K562 (cell line): Measurements from ENCODE around the gene RSPH1. TPM values are rescaled to one million over a fixed set of nuclear protein-coding genes. Genes with fewer than 3 reads are reported as not detected.

Experiments
- BACH1 ChIP-seq: fragments of 200-800 bp; sonication (Bioruptor generic); IDR thresholded peaks from 2 replicates; pipeline ENCODE4 v1.6.1; 2016; ENCODE audit warnings: missing genetic modification characterization, missing compliant biosample characterization
- CBFA2T2 ChIP-seq: fragments of 450-650 bp; conservative IDR thresholded peaks from 2 replicates; pipeline ENCODE4 v1.6.1; 2017; ENCODE audit warnings: mild to moderate bottlenecking
- FOS ChIP-seq: IDR thresholded peaks from 3 replicates; pipeline ENCODE4 v1.6.1; 2011; ENCODE audit not compliant: insufficient read length; ENCODE audit errors: extremely low read depth
- HINFP ChIP-seq: fragments of 450-650 bp; conservative IDR thresholded peaks from 2 replicates; pipeline ENCODE4 v1.6.1; 2016; ENCODE audit warnings: missing genetic modification characterization, low read depth, mild to moderate bottlenecking, control low read depth, missing compliant biosample characterization
- REST ChIP-seq, 2 experiments: fragments of 450-650 bp; formaldehyde crosslinking in 1 of 2; IDR thresholded peaks; 2 replicates each; pipeline versions ENCODE4 v1.4.0 to v1.6.1; 2014 to 2020; ENCODE audit warnings: mild to moderate bottlenecking in 2 of 2, borderline replicate concordance in 1 of 2, low read depth in 1 of 2
- SAFB2 ChIP-seq: fragments of 200-400 bp; formaldehyde crosslinking; IDR thresholded peaks from 2 replicates; pipeline ENCODE4 v1.6.1; 2018; ENCODE audit warnings: borderline replicate concordance, low read length, low read depth, moderate library complexity; ENCODE audit not compliant: severe bottlenecking
- ZNF79 ChIP-seq: fragments of 250-450 bp; sonication (Bioruptor Pico); IDR thresholded peaks from 2 replicates; pipeline ENCODE4 v1.4.0; 2020; ENCODE audit warnings: low read depth, mild to moderate bottlenecking, moderate library complexity
- polyA plus RNA-seq, 8 experiments: library from polyadenylated mRNA; depleted of rRNA in 4 of 8; stranded (reverse) in 5 of 8; unstranded in 3 of 8; fragments of >200 nt; fragmentation: Nextera tagmentation in 2 of 8; fragmentation: Illumina TruSeq in 1 of 8; extraction: Ambion mirVana in 2 of 8; extraction: Trizol in 1 of 8; gene quantifications; 2 replicates each; pipeline versions ENCODE4 v1.2.1 to v1.2.3, GENCODE V29; 2011 to 2014; ENCODE audit warnings: inconsistent platforms in 1 of 8, missing spikeins in 1 of 8
- total RNA-seq, 7 experiments: library from RNA; depleted of rRNA in 6 of 7; stranded (reverse); fragments of >200 nt in 6 of 7; fragmentation: Illumina TruSeq in 2 of 7; extraction: Trizol in 2 of 7; gene quantifications; 2 replicates each; pipeline versions ENCODE4 v1.2.1 to v1.2.3, GENCODE V29; 2011 to 2021; ENCODE audit warnings: low replicate concordance in 1 of 7
- TF ChIP-seq, protein P1 (sequence below): fragments of 250-450 bp; sonication (Bioruptor Pico); IDR thresholded peaks from 2 replicates; pipeline ENCODE4 v1.4.0; 2020

The RSPH1 gene
- total and polyA plus RNA-seq, 9 of the 15 experiments (the other 6 are each of a cell fraction or from before 2014, with no cell fraction given) = 0.17 TPM; not detected in 8

DNA sequence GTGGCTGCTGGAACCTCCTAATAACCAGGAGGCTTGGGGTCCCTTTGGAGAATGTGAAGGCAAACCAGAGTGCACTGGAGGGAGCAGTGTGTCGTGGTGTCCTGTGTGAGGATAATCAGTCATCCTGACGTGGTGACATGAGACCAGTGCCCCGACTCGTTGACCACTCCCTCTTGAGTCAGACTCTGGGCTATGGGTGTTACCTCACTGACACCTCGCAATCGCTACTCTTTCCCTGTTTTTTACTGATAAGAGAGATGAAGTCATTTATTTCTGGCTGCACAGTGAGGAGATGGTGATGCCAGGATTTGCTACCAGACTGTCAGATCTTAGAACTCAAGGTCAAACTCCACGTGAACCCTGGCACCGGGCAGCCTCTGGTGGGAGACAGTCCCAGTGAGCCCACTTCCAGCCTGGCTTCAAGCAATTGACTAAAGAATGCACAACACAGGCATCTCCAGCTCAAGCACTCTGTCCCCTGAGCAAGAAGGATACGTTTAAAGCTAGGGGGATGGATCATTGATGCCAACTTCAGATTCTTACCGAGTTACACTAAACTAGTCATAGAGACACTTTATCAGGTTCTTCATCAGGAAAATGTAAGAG, 62.0 kb downstream of the RSPH1 start (continued):
- TF ChIP-seq REST (IDR thresholded peaks at IDR 0.05; ENCODE audit: borderline replicate concordance) (peak; percentile 58), REST (CRISPR knock-in tag; IDR thresholded peaks at IDR 0.05; ENCODE audit: low read depth) (no peak), FOS (no peak), SAFB2 (no peak), BACH1 (tag) (no peak), ZNF79 (CRISPR knock-in tag) (no peak), CBFA2T2 (peak; percentile 69), HINFP (no peak)
- TF ChIP-seq, protein P1, sequence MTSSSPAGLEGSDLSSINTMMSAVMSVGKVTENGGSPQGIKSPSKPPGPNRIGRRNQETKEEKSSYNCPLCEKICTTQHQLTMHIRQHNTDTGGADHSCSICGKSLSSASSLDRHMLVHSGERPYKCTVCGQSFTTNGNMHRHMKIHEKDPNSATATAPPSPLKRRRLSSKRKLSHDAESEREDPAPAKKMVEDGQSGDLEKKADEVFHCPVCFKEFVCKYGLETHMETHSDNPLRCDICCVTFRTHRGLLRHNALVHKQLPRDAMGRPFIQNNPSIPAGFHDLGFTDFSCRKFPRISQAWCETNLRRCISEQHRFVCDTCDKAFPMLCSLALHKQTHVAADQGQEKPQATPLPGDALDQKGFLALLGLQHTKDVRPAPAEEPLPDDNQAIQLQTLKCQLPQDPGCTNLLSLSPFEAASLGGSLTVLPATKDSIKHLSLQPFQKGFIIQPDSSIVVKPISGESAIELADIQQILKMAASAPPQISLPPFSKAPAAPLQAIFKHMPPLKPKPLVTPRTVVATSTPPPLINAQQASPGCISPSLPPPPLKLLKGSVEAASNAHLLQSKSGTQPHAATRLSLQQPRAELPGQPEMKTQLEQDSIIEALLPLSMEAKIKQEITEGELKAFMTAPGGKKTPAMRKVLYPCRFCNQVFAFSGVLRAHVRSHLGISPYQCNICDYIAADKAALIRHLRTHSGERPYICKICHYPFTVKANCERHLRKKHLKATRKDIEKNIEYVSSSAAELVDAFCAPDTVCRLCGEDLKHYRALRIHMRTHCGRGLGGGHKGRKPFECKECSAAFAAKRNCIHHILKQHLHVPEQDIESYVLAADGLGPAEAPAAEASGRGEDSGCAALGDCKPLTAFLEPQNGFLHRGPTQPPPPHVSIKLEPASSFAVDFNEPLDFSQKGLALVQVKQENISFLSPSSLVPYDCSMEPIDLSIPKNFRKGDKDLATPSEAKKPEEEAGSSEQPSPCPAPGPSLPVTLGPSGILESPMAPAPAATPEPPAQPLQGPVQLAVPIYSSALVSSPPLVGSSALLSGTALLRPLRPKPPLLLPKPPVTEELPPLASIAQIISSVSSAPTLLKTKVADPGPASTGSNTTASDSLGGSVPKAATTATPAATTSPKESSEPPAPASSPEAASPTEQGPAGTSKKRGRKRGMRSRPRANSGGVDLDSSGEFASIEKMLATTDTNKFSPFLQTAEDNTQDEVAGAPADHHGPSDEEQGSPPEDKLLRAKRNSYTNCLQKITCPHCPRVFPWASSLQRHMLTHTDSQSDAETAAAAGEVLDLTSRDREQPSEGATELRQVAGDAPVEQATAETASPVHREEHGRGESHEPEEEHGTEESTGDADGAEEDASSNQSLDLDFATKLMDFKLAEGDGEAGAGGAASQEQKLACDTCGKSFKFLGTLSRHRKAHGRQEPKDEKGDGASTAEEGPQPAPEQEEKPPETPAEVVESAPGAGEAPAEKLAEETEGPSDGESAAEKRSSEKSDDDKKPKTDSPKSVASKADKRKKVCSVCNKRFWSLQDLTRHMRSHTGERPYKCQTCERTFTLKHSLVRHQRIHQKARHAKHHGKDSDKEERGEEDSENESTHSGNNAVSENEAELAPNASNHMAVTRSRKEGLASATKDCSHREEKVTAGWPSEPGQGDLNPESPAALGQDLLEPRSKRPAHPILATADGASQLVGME (CRISPR knock-in tag) = no peak
